ENCODE data around the gene OPHN1.
"Not testable (repeated sequence)": the region's sequence is repeated elsewhere in the genome, so short reads cannot be mapped to it uniquely, and the experiment has no call there.

OPHN1 gene

DNA sequence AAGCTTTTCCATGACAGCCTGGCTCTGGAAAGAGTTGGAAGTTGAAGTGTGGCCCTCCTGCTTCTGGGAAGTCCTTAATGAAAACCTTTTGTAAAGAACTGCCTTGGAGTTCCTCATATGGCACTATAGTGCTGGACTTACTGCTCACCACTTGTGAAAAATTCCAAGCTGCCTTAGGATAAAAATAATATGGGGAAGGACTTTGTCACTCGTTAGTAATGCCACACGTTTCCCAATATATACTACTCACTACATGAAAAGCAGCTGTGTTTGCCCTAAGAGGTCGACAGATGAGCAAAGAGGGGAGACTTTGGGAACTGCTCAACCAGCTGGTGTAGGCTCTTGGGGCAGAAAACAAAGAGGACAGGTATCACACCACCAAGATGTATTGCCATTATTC is 11.7 kb downstream of the OPHN1 start:
- DNase-seq (ENCODE audit: low read depth in 2 of 2): no peak

DNA sequence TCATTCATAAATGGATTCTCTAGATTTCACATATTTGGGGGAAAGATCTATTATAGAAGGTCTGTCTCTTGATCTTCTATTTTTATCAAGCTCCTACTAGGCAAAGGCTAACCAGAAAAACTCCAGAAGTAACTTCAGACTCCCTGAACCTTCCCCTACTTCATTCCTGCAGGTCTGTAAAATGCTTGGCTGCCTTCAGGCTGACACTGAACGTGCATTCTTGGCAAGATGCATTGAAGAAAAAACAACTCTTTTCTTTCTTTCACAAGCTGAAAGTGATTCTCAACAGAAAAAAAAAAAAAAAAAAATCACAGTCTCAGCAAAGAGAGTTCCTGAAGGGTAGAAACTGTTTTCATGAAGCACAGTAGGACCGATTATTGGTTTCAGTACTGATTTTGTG is 12.7 kb downstream of the OPHN1 start:
- DNase-seq (ENCODE audit: low read depth in 2 of 2): no peak

DNA sequence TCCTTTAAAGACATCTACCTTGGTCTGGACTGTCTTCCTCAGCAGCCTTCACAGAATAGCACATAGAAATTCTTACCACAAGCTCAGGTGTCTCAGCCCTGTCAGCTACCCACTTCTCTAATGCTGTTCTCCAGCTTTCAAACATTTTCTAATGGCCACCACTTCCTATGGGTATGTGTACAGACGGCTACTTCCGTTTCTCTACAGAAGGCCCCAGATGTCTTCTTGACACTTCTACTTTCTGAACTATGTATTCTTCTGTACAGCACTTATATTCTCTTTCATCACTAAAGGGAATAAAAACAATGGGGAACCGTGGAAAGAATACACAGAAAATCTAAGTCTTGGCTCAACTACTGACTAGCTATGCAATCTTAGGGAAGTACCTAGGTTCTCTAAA is 13.3 kb downstream of the OPHN1 start:
- DNase-seq (ENCODE audit: low read depth in 2 of 2): no peak

DNA sequence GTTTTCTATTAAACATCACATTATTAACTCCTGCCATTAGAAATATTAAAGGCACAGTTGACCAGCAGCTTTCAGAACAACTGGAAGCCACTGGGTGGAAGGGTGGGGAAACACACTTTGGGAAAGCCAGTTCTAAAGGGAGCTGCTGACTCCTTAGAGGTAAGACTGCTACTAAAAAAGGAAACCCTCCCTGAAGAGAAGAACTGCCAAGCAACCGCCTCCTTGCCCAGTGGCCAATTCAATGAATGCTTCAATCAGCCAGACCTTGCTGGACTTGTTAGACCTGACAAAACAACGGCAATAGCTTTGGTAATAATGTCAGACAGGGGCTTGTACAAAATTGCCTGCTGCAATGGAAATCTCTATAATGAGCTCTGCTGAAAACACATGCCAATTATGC is 15.6 kb downstream of the OPHN1 start:
- DNase-seq (ENCODE audit: low read depth in 2 of 2): no peak

DNA sequence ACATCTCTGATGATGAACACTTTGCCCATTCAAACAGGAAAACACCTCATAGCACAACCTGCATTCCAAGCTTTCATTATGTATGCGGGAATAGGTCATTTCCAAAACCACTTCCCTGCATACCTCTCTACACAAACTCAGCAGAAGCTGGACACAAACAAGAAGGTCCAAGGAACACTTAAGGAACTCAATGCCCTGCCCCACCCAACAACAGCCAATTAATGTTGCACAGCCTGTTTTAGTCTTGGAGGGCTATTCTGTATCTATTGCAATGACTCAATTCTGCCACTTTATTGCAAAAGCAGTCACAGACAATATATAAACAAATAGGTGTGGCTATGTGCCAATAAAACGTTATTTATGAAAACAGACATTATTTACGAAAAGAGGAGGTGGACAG is 16.7 kb downstream of the OPHN1 start:
- DNase-seq (ENCODE audit: low read depth in 2 of 2): no peak

DNA sequence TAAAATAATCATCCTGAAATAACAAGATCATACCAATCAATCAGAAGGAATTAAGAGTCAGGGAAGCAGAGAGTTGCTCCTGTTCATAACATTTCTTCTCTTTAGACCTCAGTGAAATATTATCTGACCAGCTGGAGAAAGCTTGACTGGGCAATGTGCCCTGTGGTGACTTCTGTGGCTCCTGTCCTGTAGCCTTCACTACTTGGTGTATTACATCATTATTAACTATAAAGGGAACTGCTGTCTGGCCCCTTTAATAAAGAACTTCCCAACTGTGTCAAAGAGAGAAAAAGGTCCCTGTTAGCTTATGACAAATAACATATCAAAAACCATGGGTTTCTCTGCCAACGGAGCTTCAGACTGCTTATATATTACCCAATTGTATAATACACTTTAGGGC is 18.0 kb downstream of the OPHN1 start:
- DNase-seq (ENCODE audit: low read depth in 2 of 2): no peak

DNA sequence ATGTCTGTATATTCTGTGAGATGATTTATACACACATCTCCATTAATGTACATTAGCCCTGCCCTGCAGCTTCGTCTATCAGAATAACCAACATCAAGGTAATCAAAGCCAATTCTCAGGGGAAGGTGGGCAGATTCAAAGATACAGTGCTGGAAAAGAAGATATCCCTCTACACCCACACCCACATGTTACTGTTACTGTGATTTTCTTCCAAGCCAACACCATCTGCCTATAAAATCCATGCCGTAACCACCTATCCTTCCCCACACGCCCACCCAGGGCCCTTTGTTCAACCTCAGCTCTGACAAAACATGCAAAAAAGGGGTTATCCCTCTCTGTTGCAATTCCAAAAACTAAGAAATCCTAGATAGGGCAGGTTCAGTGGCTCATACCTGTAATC is 20.0 kb downstream of the OPHN1 start:
- no peak for DNase-seq (ENCODE audit: low read depth in 2 of 2)

DNA sequence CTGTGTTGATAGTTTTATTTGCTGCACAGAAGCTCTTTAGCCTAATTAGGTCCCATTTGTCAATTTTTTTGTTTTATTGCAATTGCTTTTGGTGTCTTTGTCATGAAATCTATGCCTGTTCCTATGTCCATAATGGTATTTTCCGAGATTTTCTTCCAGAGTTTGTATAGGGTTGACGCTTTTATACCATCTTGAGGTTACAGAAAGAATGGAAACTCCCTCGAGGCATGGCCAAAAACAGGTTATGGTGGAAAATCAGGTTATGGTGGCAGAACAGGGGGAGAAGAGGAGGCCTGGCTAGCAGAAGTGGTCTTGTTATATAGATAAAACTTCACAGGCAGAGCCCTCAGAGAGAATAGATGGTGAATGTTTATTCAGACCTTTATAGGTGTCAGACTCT is 21.6 kb downstream of the OPHN1 start:
- no peak for DNase-seq (ENCODE audit: low read depth in 2 of 2)

DNA sequence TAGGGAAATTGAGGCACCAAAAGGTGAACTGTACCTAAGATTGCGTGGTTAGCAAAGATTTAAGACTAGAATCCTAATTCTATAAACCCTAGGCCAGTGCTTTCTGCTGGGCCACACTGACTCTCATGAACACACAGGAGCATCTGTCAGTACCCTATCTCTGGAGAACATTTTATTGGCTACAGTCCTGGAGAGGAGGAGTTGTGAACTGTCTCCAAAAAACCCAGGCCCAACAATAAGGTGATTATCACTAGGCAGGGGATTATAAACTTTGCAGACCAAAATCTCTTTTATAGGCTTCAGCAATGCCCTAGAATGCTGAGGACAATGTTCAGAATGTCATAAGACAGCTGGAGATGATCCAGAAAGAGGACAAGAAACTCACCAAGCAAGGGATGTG is 24.1 kb downstream of the OPHN1 start:
- DNase-seq (ENCODE audit: low read depth in 2 of 2): no peak

DNA sequence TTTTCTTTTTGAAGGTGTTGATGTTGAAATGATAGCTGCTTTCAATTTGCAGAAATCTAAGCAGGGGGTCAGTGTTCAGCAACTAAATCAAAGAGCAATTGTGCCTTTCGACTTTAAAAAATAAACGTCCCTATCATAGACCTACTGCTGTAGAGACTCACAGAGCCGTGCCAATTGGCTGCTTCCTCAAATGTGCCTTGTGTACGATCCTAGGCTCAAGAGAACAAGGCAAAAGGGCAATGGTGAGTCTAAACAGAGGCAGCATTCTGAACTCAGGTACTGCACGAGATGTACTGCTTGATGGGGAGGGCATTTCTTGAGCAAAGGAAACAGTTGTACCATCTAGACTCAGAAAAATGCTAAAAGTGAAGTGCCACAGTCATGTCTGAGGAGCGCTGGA is 29.8 kb downstream of the OPHN1 start:
- DNase-seq (ENCODE audit: low read depth in 2 of 2): no peak

DNA sequence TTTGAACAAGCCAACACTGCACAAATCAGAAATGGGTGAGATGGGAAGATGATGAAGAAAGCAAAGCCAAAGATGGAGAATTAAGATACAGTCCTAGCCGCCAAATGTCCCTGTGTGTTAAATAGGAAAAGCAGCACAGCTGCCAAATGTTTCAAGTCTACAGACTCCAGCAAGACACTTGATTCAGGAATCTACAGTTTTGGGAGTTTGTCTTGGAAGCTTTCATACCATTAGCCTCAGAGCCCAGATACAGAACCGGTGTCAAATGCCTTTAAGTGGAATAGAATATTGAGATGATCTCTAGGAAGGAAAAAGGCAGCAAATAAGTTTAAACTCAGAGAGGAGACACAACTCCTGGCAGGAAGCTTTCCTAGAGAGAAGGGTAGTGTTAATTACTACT is 30.3 kb downstream of the OPHN1 start:
- no peak for DNase-seq (ENCODE audit: low read depth in 2 of 2)

DNA sequence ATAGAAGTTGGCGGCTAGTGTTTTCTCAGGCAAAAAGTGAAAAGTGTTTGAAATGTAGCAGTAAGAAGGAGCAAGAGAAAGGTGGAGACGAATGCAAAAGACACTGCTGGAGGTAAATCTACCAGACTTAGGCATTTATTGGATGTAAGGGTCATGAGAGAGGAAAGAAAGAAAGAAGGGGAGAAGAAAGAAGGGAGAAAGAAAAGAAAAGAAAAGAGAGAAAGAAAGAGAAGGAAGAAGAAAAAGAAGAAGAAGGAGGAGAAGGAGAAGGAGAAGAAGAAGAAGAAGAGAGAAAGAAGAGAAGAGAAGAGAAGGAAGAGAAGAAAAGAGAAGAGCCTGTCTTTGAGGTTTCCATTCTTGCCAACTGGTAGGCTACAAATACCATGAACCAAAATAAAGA is 31.2 kb downstream of the OPHN1 start:
- no peak for DNase-seq (ENCODE audit: low read depth in 2 of 2)

DNA sequence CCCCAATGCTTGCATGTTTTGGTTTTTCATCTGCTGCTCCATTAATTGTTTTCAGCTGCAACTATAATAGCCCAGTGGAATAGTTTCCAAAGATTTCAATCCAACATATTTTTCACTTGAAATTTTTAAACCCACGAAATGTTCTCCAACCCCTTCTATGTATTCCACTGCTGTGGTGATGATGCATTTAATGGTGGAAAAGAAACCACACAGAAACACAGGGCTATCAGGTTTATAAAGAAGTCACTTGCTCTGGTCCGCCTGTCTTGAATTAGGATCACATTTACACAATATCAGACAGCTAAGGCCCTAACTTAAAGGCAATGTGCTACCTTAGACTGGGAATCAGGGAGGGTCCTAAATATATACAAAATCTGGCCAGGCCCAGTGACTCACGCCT is 35.0 kb downstream of the OPHN1 start:
- DNase-seq (ENCODE audit: low read depth in 2 of 2): no peak

DNA sequence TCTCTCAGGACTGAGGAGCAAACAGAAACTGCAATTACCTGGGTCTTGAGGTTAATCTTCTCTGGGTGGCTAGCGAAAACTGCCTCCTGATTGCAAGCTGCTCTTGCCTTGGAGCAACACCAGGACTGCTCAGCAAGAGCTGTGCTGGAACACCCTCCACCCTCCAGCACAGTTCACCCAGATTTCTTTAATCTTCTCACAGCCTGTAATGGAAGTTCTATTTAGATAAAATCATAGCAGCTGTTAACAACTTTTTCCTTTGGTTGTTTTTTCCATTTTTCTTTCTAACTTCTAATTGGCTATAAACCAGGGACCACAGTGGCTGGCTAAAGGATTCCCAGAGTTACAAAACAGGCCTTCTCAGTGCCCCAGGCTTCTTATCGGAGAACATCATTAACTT is 36.3 kb downstream of the OPHN1 start:
- DNase-seq (ENCODE audit: low read depth in 2 of 2): no peak

DNA sequence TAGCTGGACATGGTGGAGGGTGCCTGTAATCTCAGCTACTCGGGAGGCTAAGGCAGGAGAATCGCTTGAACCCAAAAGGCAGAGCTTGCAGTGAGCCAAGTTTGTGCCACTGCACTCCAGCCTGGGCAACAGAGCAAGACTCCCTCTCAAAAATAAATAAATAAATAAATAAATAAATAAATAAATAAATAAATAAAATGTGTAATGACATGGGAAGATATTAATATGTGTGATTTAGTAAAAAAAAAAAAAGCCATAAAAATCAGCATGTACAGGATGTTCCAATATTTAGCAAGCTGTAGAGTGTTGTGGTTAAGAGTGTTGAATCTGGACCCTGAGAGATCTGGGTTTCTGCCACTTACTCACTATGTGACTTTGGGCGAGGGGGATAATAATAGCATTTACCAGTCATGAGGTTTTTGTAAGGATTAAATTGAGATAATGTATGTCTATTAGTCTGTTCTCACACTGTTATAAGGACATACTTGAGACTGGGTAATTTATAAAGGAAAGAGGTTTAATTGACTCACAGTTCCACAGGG is 43.8 kb downstream of the OPHN1 start:
- DNase-seq (ENCODE audit: low read depth in 2 of 2): not testable (repeated sequence)

DNA sequence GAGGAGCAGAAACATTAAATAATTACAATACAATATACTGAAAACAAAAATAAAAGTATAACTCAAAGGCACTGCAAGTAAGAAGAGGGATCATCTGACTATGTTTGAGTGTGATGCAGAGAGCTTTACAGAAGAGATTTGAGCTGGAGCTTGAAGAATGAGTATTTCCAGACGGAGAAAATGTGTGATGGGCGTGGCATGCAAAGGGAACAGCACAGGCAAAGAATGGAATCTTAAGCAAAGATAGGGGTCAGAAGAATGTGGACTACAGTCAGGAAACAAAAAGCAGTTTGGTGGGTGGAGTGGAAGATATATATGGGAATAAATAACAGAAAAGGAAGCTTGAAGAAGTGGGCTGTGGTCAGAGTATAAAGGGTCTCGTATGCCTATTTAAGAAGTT is 45.5 kb downstream of the OPHN1 start:
- no peak for DNase-seq (ENCODE audit: low read depth in 2 of 2)

DNA sequence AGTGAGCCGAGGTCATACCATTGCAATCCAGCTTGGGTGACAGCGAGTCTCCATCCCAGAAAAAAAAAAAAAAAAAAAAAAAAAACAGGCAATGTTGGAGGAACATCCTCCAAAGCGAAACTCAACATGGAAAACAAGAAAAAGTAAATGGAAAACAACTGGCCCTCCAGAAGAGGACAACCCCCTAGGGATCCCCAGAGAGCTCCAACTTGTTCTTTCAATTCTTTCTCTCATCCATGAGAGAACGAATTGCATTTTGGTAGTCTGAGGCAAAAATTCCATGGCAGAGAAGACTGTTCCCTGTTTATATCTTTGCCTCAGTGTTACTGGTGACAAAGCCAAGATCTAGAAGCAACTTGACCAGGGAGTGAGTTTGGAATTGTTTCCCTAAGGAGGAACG is 49.8 kb downstream of the OPHN1 start:
- DNase-seq (ENCODE audit: low read depth in 2 of 2): no peak

DNA sequence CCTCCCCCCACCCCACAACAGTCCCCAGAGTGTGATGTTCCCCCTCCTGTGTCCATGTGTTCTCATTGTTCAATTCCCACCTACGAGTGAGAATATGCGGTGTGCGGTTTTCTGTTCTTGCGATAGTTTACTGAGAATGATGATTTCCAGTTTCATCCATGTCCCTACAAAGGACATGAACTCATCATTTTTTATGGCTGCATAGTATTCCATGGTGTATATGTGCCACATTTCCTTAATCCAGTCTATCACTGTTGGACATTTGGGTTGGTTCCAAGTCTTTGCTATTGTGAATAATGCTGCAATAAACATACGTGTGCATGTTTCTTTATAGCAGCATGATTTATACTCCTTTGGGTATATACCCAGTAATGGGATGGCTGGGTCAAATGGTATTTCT is 55.7 kb downstream of the OPHN1 start:
- not testable (repeated sequence) for DNase-seq (ENCODE audit: low read depth in 2 of 2)

DNA sequence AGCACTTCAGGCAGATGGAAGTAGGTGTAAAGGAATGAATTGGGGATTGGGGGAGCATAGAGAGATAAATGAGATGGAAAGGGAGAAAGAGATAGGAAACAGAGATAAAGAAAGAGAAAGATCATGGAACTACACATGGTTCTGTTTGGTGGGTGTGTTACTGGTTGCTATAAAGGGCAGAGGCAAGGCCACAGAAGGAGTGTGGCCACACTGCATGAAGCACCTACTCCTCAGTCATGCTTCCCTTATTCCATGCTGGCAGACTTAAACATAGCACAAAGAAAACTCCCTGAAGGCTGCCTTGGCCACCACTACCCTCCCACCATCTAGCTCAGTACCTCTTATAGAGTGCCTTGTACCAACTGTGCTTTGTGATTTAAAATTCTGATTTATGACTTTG is 56.9 kb downstream of the OPHN1 start:
- no peak for DNase-seq (ENCODE audit: low read depth in 2 of 2)

DNA sequence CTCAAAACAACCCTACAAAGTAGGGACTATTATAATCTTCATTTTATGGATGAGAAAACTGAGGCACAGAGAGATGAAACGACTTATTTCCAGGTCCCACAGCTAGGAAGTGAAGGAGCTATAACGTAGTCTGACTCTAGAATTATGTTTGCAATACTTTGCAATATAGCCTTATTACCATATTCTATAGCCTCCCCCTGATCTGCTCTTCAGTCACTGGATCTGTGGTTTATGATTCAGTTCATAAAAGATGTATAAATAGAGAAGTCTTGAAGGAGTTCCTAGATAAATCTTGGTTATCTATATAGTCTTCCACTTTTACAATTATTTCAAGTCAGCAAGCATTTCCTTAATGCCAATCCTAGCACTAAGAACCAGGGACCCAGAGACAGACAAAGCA is 57.5 kb downstream of the OPHN1 start:
- no peak for DNase-seq (ENCODE audit: low read depth in 2 of 2)

DNA sequence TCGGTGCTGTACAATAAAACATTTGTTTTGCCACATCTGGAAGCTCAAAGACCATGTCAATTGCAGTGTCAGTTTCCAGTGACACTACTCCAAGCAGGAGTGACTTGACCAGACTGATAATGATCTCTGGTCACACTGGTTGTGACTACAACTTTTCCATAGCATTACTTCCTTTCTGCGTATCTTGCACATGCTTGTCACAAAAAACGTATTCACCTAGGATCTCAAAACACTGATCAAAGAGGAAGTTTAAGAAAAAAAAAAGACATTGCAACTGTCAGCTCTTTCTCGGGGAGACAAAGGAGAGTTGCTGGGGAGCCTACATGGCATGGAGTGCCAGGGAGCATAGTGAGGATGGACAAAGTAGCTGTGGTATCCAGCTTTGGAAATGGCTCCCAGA is 60.6 kb downstream of the OPHN1 start:
- DNase-seq (ENCODE audit: low read depth in 2 of 2): no peak

DNA sequence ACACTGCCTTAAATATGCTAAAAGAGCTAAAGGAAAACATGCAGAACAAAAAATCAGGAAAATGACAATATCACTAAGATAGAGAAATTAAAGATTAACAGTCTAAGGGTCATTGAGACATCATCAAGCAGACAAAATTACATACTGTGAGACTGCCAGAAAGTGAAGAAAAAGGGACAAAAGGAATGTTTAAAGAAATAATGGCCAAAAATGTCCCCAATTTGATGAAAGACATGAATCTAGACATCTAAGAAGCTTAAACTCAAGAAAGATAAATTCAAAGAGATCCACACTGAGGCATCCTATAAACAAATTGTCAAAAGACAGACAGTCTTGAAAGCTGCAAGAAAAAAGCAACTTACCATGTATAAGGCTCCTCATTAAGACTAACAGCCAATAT is 63.7 kb downstream of the OPHN1 start:
- DNase-seq (ENCODE audit: low read depth in 2 of 2): no peak

DNA sequence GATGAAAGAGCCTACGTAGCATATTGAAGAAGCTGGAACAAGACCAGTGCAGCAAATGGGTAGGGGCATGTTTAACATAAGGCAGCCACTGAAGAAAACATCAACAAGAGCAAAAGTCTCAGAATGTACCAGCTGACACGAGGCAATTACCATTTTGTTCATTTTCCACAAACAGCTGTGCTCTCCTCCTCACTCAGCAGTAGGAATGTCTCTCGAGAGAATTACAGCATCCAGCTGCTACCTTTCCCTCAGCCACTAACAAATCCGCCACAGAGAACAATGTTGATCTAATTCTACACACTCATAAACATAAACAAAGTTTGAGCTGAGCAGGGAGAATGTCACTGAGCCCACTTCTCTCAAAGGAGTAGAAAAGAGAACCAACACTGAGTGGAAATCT is 68.0 kb downstream of the OPHN1 start:
- no peak for DNase-seq (ENCODE audit: low read depth in 2 of 2)

DNA sequence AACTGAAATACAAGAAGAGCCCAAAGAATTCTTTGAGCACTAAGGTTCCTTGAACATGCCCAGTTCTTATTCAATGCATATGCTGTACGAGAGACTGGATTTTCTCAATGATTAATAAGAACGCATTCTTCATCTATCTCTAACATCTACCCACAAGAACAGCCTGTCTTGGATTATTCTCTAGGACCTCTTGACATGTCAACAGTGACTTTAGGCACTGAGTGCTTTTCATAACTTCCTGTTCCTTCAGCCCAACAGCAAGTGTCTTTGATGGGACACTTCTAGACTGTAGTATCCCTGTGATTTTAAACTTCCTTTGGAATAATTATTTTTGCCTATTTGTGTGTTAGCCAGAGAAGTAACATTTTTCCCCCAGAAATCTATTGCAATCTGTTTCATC is 69.3 kb downstream of the OPHN1 start:
- DNase-seq (ENCODE audit: low read depth in 2 of 2): no peak

DNA sequence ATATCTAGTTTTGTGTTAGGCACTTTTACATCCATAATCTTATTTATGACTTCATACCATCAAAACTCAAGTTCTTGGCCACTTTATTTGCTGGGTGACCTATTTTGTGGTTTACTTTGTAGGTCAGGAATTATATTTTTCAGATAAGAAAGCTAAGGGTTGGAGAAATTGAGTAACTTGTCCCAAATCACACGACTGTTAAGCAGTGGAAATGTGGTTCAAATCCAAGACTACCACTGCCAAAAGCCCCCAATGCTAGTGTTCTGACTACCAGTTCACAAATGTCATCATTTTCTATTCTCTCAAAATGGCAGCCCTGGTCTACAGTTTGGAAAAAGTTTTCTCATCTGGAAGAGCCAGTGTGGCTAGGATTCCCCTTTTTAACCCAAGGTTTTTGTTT is 74.6 kb downstream of the OPHN1 start:
- DNase-seq (ENCODE audit: low read depth in 2 of 2): no peak

Data from stimulated activated CD4-positive, alpha-beta T cell treated with anti-CD3 and anti-CD28 coated beads, Interleukin-1b, Interleukin-23, amount 100 ng/mL, for 4 hours (primary cell).